ENCODE measurements around the gene PKD2L1. TPM values are rescaled to one million over a fixed set of nuclear protein-coding genes. Genes with fewer than 3 reads are reported as not detected.
"Not testable (repeated sequence)": the region's sequence is repeated elsewhere in the genome, so short reads cannot be mapped to it uniquely, and the experiment has no call there.

Gene PKD2L1
- total and polyA plus RNA-seq, 7 donors = not detected

GRCh38 chr10:100287756-100288155 is 42.3 kb downstream of the PKD2L1 start:
- Histone ChIP-seq H3K27ac (no peak overlapping the region), H3K4me3 (no peak overlapping the region), H3K36me3 (ENCODE audit: insufficient read depth in 1 of 2, low read depth in 1 of 2) (peaks cover 2 to 22% of the 10 kb centered on the region in 2 donors), H3K4me1 (peaks cover 35% of the 10 kb centered on the region), H3K9me3 (no peaks in the 10 kb centered on the region), H3K27me3 (ENCODE audit: insufficient read depth in 3 of 3, low read length in 2 of 3) (no peaks in the 10 kb centered on the region)
- DNase-seq = no peak
- WGBS, 3 donors = 98 to 99% (median 98%) methylated on average over 6 of the region's 6 CpGs
- intact Hi-C loops (cut with DNase I) = no loop called here
- ATAC-seq = no peak
- no peak for TF ChIP-seq CTCF (IDR thresholded peaks at IDR 0.05)

GRCh38 chr10:100286051-100287033 is 43.7 kb downstream of the PKD2L1 start, which contains the start of gene BLOC1S2:
Gene BLOC1S2 (minus strand): TSS chr10:100286680. CDS start chr10:100286659, 21 bp downstream.
- H3K36me3 ChIP-seq (ENCODE audit: insufficient read depth in 1 of 2, low read depth in 1 of 2) = peaks cover 10 to 35% of the 10 kb centered on the region in 2 donors
- intact Hi-C loops (cut with DNase I) = no loop called here
- no peaks in the 10 kb centered on the region for H3K27me3 ChIP-seq (ENCODE audit: insufficient read depth in 3 of 3, low read length in 2 of 3)
- peaks cover 43% of the 10 kb centered on the region for H3K4me1 ChIP-seq
- peak within 1 kb of the TSS; percentile 91 for H3K4me3 ChIP-seq
- ATAC-seq (peak; percentile 95 to 97 (median 96)), DNase-seq (peak; percentile 89 to 94)
- peak within 1 kb of the TSS; percentile 97 for H3K27ac ChIP-seq
- WGBS, 3 donors = 1 to 2% (median 1%) methylated on average over 63 of the region's 63 CpGs
- no peaks in the 10 kb centered on the region for H3K9me3 ChIP-seq
- TF ChIP-seq CTCF (IDR thresholded peaks at IDR 0.05) = no peak

GRCh38 chr10:100285326-100285725 is 44.7 kb downstream of the PKD2L1 start:
- DNase-seq; H3K9me3 ChIP-seq; intact Hi-C loops (cut with DNase I); ATAC-seq; H3K27me3 ChIP-seq (ENCODE audit: insufficient read depth in 3 of 3, low read length in 2 of 3): not testable (repeated sequence)
- Histone ChIP-seq H3K4me1 (peaks cover 43% of the 10 kb centered on the region), H3K36me3 (ENCODE audit: insufficient read depth in 1 of 2, low read depth in 1 of 2) (peaks cover 10 to 45% of the 10 kb centered on the region in 2 donors), H3K27ac (peak overlapping the region; percentile 97), H3K4me3 (peak overlapping the region; percentile 91)
- WGBS, 3 donors = 82 to 85% (median 83%) methylated on average over 12 of the region's 12 CpGs

GRCh38 chr10:100282907-100283306 is 47.1 kb downstream of the PKD2L1 start:
- 94 to 98% (median 97%) methylated on average over 3 of the region's 3 CpGs for WGBS, 3 donors
- DNase-seq (no peak), ATAC-seq (no peak)
- intact Hi-C loops (cut with DNase I) = no loop called here
- Histone ChIP-seq H3K9me3 (no peaks in the 10 kb centered on the region), H3K4me1 (peaks cover 43% of the 10 kb centered on the region), H3K27ac (no peak overlapping the region), H3K4me3 (no peak overlapping the region), H3K27me3 (ENCODE audit: insufficient read depth in 3 of 3, low read length in 2 of 3) (no peaks in the 10 kb centered on the region), H3K36me3 (ENCODE audit: insufficient read depth in 1 of 2, low read depth in 1 of 2) (peaks cover 17 to 62% of the 10 kb centered on the region in 2 donors)
- TF ChIP-seq CTCF (IDR thresholded peaks at IDR 0.05) = no peak

- H3K27me3 ChIP-seq (ENCODE audit: insufficient read depth in 3 of 3, low read length in 2 of 3); H3K9me3 ChIP-seq; DNase-seq; intact Hi-C loops (cut with DNase I); H3K4me3 ChIP-seq; H3K4me1 ChIP-seq; ATAC-seq; H3K27ac ChIP-seq: not testable (repeated sequence)
- H3K36me3 ChIP-seq (ENCODE audit: insufficient read depth in 1 of 2, low read depth in 1 of 2) = peaks cover 17 to 63% of the 10 kb centered on the region in 2 donors
- WGBS, 3 donors = 88 to 99% (median 93%) methylated on average over 10 to 21 of the region's 31 CpGs
Measured at GRCh38 chr10:100276971-100277370, 53.1 kb downstream of the PKD2L1 start.

Data from psoas muscle (tissue), 8 donors.